ENCODE data around the gene WDR90.
"Not testable (repeated sequence)": the region's sequence is repeated elsewhere in the genome, so short reads cannot be mapped to it uniquely, and the experiment has no call there.

The WDR90 gene

DNA sequence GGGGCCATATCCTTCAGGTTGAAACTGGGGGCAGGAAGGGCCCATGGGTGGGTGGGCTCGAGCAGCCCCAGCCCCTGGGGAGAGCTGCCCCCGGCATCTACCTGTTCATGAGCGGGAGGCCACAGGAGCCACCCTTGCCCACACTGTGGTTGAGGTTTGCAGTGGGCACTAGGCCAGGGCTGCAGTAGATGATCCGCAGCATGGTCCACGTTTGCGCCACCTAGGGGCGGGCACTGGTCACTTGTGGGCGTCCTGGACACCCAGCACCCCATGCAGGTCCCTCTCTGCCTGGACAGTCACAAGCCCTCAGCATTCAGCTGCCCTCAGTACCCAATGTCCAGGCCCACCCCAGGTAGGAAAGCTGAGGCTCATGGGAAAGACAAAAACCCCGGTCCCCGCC, 36.8 kb downstream of the WDR90 start:
- TF ChIP-seq, protein P1, sequence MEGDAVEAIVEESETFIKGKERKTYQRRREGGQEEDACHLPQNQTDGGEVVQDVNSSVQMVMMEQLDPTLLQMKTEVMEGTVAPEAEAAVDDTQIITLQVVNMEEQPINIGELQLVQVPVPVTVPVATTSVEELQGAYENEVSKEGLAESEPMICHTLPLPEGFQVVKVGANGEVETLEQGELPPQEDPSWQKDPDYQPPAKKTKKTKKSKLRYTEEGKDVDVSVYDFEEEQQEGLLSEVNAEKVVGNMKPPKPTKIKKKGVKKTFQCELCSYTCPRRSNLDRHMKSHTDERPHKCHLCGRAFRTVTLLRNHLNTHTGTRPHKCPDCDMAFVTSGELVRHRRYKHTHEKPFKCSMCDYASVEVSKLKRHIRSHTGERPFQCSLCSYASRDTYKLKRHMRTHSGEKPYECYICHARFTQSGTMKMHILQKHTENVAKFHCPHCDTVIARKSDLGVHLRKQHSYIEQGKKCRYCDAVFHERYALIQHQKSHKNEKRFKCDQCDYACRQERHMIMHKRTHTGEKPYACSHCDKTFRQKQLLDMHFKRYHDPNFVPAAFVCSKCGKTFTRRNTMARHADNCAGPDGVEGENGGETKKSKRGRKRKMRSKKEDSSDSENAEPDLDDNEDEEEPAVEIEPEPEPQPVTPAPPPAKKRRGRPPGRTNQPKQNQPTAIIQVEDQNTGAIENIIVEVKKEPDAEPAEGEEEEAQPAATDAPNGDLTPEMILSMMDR (IDR thresholded peaks at IDR 0.05; ENCODE audit: low read depth, low read length, missing control alignments), result peak; percentile 52
- DNase-seq (ENCODE audit: extremely low read depth, low read depth), result no peak
- no peak overlapping the region for H3K4me3 ChIP-seq (replicated peaks; ENCODE audit: low read depth, low read length)

DNA sequence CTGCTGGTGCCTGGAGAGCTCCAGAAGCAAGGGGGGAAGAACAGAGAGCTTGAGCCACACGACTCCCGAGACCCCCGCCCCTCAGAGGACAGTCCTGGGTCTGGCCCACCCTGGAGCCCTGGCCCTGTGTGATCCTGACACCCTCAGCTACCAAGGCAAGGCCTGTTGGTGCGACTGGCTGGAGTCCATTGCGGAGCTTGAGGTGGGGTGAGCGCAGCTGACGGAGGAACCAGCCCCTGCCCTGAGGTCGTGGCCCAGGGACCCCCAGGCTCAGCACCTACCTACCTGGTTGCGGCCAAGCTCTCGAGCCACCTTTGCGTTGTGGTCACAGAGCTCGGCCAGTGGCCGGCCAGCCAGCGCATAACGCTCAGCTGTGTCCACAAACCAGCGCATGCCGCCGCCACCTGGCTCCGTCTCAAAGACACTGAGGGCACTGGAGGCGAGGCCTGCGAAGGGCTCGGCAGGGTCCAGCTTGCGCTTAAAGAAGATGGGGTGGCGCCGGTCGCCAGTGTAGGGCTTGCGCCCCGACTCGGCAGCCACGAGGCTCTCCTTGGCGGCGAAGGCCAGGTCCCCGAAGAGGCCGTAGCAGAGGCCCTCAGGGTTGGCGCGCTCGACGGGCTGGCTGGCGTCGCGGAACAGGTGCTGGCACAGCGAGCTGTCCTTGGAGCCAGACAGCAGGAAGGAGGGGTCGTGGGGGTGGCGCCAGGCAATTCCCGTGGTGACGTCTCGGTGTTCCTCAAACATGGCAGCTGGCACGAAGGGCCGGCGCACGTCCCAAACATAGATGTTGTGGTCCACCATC, 37.5 kb downstream of the WDR90 start:
- H3K4me3 ChIP-seq (replicated peaks; ENCODE audit: low read depth, low read length), result no peak overlapping the region
- DNase-seq (ENCODE audit: extremely low read depth, low read depth), result no peak
- TF ChIP-seq, protein P1 (IDR thresholded peaks at IDR 0.05; ENCODE audit: low read depth, low read length, missing control alignments), result no peak

- TF ChIP-seq, protein P1 (IDR thresholded peaks at IDR 0.05; ENCODE audit: low read depth, low read length, missing control alignments), result no peak
- no peak for DNase-seq (ENCODE audit: extremely low read depth, low read depth)
- H3K4me3 ChIP-seq (replicated peaks; ENCODE audit: low read depth, low read length), result no peak overlapping the region
Measured at GRCh38 chr16:687499-687898, 38.3 kb downstream of the WDR90 start.

DNA sequence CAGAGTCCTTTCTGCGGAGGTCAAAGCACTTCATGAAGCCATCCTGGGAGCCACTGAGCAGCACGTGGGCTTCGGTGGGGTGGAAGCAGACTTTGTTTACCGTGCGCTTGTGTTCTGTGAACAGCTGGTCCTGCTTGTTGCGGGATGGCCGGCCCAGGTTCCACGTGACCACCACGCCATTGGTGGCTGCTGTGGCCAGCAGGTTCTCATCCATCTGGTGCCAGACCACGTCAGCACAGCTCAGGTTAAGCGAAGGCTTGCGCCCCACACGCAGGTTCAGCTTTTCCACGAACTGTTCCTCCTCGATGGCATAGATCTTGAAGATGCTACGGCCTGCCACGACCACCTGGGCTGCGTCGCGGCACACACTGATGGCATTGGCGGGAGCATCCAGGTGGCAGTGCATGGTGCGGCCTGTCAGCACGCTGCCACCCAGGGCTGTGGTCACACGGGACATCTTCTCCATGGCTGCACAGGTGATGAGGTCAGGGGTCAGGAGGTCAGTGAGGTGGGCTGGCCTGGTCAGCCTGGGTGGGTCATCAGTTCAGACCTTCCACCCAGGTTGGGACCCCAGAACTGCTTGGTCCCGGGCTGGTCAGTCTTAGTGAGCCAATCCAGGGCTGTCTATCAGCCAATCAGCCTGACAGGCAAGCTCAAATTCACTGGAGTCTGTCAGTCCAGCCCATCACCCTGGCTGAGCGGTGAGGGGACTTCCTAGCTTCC, 40.2 kb downstream of the WDR90 start:
- peak overlapping the region; percentile 93 for H3K4me3 ChIP-seq (replicated peaks; ENCODE audit: low read depth, low read length)
- DNase-seq (ENCODE audit: extremely low read depth, low read depth), result no peak
- TF ChIP-seq, protein P1 (IDR thresholded peaks at IDR 0.05; ENCODE audit: low read depth, low read length, missing control alignments), result no peak

DNA sequence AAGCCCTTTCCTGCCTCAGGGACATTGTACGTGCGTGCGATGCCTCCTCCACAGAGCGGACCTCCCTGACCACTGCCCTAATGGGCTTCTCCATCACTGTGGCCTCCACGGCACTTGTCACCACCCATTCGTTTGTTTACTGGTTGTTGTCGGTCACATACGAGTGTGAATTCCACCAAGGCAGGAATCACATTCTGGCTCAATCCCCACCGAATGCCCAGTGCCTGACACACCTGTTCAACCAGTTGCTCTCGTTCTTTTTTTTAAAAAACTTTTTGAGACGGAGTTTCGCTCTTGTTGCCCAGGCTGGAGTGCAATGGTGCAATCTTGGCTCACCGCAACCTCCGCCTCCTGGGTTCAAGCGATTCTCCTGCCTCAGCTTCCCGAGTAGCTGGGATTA, 42.1 kb downstream of the WDR90 start:
- H3K4me3 ChIP-seq (replicated peaks; ENCODE audit: low read depth, low read length); DNase-seq (ENCODE audit: extremely low read depth, low read depth): not testable (repeated sequence)

DNA sequence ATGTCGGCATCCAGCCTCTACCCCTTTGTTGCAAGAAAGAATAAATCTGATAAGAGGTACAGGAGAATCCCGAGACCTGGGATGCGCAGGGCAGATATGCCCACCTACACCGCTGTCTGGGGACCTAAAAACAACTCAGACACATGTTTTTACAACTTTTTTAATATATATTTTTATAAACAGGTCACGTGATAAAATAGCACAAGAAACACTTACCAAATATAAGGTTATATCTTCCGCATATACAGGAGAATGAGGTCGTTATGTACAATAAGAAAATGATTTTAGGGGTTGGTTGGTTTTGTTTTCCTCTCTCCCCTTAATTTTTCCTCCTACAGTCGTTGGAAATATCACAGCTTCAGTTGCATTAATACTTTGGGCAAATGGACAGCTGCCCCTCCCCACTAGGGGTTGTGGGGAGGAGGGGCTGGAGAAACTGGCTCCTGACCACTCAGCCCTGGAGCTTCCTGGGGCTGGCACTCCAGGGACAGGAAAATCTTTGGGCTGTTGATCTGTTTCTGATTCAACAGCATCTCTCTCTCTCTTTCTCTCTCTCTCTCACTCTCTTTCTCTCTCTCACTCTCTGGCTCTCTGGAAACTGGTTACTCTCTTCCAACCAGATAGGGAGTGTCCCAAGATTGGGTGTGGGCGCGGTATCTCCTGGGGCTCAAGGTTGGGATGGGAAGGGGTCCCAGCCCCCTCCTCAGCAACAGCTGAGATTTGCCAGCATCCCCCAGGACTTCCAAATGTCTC, 43.4 kb downstream of the WDR90 start:
- H3K4me3 ChIP-seq (replicated peaks; ENCODE audit: low read depth, low read length), result no peak overlapping the region
- no peak for DNase-seq (ENCODE audit: extremely low read depth, low read depth)
- TF ChIP-seq, protein P1 (IDR thresholded peaks at IDR 0.05; ENCODE audit: low read depth, low read length, missing control alignments), result no peak

DNA sequence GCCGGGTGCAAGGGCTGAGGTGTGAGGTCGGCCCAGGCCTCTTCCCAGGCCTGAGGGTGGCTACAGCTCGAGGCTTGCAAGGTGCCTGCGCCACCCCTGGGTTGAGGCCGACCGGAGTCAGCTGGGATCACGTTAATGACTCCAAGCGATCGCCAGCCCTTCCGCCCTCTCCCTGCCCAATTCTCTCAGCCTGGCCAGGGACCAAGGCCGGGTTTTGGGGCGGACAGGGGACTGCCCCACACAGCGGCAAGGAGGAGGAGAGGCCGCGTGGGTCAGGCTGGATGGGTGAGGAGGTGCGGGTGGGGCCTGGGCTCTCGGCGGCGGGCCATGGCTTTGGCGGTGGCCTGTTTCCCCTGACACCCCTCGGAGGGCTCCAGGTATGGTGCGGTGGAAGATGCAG, 44.2 kb downstream of the WDR90 start:
- H3K4me3 ChIP-seq (replicated peaks; ENCODE audit: low read depth, low read length), result no peak overlapping the region
- TF ChIP-seq, protein P1 (IDR thresholded peaks at IDR 0.05; ENCODE audit: low read depth, low read length, missing control alignments), result no peak
- no peak for DNase-seq (ENCODE audit: extremely low read depth, low read depth)

All from HFF-Myc (cell line).